ENCODE data around the gene IGF2BP1. TPM values are rescaled to one million over a fixed set of nuclear protein-coding genes. Genes with fewer than 3 reads are reported as not detected.
"Not testable (repeated sequence)": the region's sequence is repeated elsewhere in the genome, so short reads cannot be mapped to it uniquely, and the experiment has no call there.

The IGF2BP1 gene
- total RNA-seq, 1 donor from 2014 or later, result not detected

DNA sequence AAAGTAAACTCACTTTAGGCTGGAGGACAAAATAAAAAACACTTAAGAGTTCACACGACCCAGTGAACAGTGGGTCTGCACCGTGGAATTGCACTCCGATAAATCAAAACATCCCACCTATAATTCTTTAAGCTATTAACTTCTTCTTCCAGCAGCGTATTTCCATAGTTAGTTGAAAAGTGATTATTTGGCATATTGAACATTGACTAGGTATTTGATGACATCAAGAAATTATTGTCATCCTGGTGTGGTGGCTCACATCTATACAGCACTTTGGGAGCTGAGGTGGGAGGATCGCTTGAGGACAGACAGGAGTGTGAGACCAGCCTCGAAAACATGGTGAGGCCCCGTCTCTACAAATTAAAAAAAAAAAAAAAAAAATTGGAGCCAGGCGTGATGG is 23.4 kb downstream of the IGF2BP1 start:
- ATAC-seq, result no peak

DNA sequence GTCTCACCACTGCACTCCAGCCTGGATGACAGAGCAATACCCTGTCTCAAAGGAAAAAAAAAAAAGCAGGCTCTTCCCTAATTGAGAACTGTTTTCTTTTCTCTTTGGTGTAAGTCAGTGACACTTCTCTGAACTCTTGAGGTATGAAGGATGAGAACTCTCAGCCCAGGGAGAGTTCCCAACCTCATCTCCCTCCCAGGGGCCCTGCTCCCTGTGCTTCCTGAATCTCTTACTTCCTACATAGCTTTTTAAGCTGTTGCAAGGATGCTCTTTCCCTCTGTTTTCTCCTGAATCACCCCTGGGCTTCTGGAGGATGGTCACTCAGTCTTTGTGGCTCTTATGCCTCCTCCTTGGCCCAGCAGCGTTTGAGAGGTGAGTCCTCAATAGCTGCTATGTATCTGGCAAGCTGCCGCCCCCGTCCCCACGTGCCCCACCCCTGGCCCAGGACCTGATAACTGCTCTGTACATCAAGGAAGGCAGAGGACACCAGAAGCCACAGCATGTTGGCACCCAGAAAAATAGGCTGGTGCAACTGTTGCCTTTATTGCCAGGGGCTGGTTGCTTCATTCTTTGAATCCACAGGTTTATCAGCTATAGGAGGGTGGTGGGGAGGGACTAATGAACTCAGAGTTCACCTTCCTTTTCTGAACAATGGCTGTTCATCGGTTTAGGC is 24.0 kb downstream of the IGF2BP1 start:
- ATAC-seq, result no peak

DNA sequence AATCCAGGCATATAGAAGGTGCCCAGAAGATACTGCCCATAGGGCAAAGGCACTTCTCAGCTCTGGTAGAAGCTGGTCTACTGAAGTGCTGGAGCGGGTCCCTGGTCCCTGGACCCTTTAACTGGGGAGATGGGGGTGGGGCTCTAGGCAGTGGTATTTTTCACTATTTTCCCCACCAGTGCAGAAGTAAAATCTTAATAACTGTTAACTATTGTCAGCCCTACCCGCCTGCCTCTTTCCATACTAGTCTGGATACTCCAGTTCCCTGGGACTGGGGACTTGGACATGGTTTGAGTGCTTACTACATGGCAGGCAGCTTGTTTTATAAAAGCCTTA is 24.6 kb downstream of the IGF2BP1 start:
- no peak for ATAC-seq

DNA sequence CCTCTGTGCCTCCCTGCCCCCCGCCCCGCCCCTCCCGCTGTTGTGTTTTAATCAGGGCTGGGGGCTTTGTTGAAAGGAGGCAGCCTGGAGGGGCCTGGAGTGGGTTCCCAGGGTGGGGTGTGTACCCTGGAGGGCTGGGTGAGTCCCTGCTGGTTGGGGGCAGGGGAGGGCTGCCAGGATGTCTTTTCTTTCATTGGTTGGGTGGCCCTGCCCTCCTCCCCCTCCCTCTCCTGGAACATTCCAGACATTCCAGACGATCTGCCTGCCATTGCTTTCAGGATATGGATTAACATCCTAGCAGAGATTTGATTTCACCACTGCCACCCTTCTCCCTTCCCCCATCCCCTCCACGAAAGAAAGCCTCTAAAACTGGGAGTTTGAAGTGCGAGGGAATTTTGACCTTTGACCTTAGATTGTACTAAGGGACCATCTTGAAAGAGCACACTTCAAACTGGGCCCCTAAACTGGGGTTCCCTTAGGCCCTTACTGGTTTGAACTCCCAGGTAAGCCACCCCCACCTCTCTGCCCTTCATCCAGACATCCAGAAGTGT is 25.3 kb downstream of the IGF2BP1 start:
- ATAC-seq, result no peak

DNA sequence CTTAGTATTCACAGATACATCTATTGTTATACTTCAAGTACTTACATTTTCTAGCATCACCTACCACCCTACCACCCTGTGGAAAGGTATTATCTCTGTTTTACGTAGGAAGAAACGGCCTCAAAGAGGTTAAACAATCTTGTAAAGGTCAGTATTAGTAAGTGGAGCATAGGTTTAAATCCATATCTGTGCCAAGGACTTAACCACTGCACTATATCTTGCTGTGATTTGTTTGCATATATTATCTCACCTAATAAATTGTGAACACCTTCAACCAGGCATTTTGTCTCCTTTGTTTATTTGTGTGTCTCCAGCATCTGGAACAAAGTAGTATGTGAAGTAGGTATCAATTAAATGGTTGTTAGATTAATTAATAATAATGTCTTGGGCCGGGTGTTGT is 27.3 kb downstream of the IGF2BP1 start:
- ATAC-seq, result no peak

DNA sequence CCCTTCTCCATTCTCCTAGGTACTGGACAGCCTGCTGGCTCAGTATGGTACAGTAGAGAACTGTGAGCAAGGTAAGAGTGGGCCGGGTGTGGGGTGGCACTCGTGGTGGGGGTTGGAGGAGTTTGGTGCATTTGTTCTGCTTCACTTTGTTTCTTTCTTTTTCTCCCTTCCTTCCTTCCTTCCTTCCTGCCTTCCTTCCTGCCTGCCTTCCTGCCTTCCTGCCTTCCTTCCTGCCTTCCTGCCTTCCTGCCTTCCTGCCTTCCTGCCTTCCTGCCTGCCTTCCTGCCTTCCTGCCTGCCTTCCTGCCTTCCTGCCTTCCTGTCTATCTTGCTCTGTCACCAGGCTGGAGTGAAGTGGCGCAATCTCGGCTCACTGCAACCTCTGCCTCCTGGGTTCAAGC is 29.3 kb downstream of the IGF2BP1 start:
- not testable (repeated sequence) for ATAC-seq

DNA sequence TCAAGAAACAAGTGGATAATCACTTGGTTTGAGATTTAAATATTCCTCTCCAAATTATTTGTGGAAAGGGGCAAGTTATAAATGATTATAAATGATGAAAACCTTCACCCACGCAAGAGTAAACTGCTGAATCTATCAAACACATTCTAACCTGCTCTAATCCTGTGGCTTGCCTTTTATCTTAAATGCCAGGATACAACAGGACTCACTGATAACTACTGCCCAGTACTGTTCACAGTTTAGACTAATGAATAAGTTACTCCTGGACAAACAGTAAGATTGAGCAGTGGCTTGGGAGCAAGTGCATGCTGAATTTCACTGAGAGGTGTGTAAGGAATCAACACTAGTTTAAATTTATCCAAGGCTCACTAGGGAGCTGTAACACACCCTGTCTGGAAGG is 31.1 kb downstream of the IGF2BP1 start:
- no peak for ATAC-seq

DNA sequence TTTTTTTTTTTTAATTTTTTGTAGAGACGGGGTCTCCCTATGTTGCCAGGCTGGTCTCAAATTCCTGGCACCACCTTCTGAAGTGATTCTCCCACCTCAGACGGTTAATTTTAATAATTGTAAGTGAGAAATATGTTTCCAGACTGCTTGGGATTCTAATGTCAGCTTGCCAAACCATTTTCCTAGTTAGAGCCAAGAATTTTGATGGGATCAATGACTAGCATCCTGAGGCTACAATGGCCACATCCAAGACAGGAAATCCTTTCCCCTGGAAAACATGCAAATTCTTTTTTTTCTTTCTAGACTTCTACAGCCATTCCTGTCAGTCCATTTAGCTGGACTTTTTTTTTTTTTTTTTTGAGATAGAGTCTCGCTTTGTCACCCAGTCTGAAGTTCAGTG is 32.6 kb downstream of the IGF2BP1 start:
- ATAC-seq, result no peak

DNA sequence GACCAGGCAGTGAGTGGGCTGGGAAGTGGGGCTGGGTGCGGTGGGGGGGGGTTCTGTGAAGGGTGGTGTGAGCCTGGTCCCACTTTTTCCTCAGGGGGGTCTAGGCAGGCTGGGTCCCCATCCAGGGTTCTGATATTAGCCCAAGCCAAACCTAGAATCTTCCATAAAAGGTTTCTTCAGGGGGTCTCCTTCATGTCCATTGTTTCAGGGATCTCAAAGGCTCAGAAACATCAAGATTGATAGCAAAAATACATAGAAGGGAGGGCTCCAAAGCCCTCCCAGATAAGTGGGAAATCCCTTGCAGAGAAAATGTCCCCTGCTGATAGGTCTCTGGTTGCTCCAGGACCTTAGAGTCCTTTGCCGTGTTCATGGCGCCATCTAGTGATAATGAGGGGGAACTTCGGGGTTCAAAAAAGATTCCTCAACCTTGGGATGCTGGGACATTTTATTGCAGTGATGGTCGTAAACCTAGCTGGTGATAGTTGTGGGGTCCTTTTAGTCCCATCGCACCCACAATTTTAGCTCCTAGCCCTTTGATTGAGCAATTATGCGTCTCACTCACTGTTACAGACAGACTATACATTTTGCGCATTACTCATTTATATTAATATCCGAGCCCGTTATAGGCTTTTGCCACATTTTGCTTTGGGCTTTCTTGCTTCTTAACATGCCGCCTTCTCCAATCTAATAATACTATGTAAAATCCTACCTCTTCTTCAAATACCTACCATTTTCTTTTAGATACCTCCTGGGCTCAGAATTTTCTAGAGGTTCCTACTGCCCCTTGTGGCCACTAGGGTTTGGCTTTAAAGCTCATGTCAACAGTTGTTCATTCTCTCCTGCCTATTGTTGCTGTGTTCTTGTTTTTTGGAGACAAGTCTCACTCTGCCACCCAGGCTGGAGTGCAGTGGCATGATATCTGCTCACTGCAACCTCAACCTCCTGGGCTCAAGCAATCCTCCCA is 35.1 kb downstream of the IGF2BP1 start:
- peak; percentile 78 for ATAC-seq

DNA sequence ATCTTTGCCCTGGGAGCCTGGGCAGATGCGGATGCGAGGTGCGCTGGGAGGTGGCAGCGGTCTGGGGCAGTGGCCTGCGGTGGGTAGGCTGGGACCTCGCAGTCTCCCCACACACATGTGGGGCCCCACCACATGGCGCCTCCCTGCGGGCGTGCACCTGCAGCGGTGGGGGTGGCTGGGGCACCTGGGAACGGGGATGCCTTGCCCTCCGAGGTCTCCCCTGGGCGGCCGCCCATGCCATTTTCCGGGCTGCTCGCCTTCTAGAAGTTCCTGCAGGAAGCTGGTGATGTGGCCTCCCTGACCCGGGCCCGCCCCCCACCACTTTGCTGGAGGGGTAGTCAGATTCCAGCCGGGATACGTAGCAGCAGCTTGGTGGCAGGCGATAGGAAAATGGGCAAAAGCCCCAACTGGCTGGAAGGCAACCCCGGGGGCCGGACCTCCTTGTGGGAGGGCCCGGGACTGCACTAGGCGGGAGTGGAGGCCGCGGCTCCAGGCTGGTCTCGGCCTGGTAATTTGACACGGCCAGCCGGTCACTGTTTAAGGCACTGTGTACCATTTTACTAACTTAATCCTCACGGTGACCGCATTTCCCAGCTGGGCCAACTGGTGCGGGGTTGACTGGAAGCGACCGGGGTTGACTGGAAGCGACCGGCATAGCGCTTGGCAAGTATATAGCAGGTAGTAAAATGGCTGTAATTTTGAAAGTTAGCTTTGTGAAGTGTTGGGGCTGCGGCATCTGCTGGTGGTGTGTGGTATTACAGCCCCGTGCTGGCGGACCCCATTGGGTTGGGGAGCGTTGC is 38.5 kb downstream of the IGF2BP1 start:
- ATAC-seq, result peak; percentile 59

DNA sequence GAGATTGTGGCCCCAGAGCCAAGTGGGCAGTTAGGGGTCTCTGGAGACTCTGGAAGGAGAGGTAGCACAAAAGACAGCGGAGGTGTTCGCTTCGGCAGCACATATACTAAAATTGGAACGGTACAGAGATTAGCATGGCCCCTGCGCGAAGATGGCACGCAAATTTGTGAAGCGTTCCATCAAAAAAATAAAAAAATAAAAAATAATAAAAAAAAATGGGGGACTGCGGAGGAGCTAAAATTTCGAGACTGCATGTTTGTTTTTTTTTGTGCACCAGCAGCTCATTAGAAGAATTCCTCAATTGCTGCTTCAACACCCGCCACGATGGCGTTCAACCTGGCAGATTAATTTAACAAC is 39.1 kb downstream of the IGF2BP1 start:
- no peak for ATAC-seq

DNA sequence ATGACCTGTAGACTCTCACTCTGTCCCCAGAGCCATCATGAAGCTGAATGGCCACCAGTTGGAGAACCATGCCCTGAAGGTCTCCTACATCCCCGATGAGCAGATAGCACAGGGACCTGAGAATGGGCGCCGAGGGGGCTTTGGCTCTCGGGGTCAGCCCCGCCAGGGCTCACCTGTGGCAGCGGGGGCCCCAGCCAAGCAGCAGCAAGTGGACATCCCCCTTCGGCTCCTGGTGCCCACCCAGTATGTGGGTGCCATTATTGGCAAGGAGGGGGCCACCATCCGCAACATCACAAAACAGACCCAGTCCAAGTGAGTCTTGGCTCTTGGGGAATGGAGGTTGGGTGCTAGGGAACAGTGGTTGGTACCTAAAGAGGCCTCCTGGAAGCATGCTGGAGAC is 41.0 kb downstream of the IGF2BP1 start:
- ATAC-seq, result no peak

DNA sequence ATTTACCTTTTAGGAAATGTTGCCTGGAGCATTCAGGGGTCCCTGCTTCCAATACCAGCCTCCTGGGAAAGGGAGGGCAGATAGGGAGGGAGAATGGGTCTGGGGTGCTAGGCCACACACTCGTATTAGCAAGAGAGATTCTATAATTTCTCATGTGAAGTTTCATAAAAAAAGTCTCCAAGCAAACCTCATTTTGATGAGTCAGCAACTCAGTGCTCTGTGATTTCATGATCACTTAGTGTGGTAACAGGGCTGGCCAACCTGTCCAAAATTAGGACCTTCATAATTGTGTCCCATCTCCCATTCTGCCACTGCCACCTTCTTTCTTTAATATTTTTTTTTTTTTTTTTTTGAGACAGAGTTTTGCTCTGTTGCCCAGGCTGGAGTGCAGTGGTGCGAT is 41.4 kb downstream of the IGF2BP1 start:
- ATAC-seq, result no peak

DNA sequence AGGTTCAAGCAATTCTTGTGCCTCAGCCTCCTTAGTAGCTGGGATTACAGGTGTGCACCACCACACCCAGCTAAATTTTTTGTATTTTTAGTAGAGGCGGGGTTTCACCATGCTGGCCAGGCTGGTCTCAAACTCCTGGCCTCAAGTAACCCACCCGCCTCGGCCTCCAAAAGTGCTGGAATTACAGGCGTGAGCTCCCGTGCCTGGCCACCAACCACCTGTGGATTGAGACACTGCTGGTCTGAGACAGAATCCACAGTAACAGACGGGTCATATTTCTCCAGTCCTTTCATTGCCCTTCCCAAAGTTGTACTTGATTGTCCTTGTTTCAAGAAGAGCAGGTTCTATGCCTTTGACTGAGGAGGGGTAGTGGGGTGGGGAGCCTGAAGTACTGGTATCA is 42.3 kb downstream of the IGF2BP1 start:
- not testable (repeated sequence) for ATAC-seq

DNA sequence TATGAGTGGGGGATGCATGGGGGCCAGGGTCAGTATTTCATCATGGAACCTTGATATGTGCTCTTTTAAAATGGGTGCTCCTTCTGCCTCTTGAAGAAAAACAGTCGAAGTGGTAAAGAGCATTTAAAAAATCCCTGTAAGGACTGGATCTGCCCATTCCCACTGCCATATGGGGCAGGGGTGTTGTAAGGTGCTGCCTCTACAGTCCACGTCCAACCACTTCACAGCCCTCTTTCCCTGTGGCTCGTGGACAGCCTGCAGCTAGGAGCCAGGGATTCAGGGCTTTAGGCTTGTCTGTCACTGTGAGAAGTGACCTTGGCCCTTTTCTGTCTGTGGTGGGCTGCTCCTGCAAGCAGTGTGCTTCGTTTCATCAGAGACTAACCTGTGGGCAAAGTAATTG is 44.3 kb downstream of the IGF2BP1 start:
- ATAC-seq, result no peak

DNA sequence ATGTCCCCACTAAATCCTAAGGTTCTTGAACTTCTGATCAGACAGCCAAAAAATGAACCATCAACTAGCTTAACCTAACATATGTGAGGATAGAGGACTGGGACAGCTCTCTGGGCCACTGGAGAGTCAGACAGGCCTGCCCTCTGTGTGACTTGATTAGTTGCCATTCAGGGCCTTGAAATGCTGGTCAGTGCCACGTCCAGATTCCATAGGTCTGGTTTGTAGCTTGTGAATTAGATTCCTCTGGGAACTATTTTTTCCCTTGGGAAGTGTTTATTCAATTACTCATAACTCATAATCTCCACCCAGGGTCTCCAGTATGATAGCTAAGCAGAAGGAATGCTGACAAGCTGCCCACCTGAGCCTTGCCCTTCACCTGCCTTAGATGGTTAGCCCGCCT is 48.2 kb downstream of the IGF2BP1 start:
- no peak for ATAC-seq

DNA sequence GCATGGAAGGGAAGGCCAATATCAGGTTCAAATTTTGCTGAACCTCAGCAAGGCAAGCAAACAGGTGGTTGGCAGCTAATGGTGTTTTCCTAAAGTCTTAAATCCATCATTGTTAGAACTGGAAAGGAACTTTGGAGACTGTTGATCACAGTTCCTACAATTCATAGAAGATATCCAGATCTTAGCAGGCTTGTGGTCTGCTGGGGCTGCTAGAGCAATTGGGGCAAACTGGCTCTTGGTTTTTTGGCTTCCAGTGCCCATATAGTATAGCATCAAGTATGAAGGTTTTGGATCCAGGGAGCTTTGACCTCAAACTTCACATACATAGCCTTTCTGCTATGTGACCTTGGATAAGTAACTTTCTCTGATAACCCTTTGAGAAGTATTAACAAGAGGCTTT is 49.7 kb downstream of the IGF2BP1 start:
- ATAC-seq, result no peak

DNA sequence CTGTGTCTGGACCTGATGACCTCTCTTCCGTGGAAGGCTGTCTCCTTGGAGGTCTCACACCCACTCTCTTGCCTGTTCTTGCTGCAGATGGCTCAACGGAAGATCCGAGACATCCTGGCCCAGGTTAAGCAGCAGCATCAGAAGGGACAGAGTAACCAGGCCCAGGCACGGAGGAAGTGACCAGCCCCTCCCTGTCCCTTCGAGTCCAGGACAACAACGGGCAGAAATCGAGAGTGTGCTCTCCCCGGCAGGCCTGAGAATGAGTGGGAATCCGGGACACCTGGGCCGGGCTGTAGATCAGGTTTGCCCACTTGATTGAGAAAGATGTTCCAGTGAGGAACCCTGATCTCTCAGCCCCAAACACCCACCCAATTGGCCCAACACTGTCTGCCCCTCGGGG is 52.1 kb downstream of the IGF2BP1 start:
- no peak for ATAC-seq

DNA sequence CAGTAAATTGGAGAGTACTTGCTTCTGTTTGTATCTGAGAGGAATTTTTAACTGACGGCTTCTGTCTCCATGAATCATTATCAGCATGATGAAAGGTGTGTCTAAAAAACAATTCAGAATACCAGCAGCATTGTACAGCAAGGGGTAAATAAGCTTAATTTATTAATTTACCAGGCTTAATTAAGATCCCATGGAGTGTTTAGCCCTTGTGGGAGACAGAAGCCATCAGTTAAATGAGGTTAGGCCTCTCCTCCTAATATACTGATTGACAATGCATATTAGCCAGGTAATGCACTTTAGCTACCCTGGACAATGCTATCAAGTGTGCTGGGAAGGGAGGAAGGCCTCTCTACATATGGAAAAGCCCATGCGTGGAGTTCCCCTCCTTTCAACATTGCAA is 53.4 kb downstream of the IGF2BP1 start:
- no peak for ATAC-seq

DNA sequence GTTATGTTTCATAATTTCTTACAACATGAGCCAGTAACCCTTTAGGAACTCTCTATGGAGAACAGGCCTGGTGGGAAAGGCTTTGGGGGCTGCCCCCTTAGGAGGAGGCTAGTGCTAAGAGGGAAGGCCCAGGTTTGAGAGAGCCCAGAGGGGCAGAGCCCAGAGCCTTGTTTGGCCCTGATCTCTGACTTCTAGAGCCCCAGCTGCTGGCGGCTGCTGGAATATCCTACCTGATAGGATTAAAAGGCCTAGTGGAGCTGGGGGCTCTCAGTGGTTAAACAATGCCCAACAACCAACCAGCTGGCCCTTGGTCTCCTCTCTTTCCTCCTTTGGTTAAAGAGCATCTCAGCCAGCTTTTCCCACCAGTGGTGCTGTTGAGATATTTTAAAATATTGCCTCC is 54.1 kb downstream of the IGF2BP1 start:
- ATAC-seq, result no peak

DNA sequence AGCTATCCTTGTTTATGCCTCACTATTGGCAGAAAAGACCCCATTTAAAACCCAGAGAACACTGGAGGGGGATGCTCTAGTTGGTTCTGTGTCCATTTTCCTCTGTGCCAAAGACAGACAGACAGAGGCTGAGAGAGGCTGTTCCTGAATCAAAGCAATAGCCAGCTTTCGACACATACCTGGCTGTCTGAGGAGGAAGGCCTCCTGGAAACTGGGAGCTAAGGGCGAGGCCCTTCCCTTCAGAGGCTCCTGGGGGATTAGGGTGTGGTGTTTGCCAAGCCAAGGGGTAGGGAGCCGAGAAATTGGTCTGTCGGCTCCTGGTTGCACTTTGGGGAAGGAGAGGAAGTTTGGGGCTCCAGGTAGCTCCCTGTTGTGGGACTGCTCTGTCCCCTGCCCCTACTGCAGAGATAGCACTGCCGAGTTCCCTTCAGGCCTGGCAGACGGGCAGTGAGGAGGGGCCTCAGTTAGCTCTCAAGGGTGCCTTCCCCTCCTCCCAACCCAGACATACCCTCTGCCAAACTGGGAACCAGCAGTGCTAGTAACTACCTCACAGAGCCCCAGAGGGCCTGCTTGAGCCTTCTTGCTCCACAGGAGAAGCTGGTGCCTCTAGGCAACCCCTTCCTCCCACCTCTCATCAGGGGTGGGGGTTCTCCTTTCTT is 56.1 kb downstream of the IGF2BP1 start:
- no peak for ATAC-seq

DNA sequence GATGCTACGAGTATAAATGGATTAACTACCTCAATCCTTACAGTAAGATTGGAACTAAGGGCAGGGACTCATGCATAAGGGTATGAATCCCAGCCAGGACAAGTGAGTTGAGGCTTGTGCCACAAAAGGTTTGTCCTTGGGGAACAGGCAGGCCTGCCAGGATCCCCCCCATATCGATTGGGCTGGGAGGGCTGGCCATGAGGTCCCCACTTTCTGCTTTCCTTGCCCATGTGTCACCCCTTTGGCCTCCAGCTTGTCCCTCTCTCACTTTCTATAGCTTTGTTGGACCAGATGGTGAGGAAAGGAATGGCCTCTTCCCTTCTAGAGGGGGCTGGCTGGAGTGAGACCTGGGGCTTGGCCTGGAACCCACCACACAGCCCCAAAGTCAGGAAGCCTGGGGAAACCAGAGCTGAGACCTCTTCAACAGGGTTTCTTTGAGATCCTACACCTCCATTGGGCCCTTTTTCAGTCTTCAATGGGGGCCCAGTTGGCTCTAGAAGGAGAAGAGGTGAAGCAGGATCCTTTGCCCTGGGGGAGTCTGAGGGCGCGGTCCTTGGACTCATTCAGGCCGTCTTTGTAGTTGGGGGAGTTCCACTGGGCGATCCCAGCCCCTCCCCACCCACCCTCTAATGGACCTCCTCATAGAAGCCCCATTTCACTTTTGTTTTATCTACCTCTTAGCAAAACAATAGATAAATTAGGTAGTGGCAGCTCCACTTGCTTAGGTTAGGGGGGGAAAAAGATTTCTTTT is 57.3 kb downstream of the IGF2BP1 start:
- ATAC-seq, result no peak
